T-helper 1 cell treated with Interleukin-12 subunit alpha and Interleukin-12 subunit beta and Interleukin-4 antibody, amounts not matched to agents 30 μg/mL and 1 μg/mL, for 36 hours (primary cell): ENCODE measurements around the gene STON1.
"Not testable (repeated sequence)": the region's sequence is repeated elsewhere in the genome, so short reads cannot be mapped to it uniquely, and the experiment has no call there.

Experiments used
- H3K27ac Mint-ChIP-seq: one replicate; pipeline ENCODE4 v1.8.0; 2021; ENCODE audit warnings: mild to moderate bottlenecking, mixed read lengths
- H3K27me3 Mint-ChIP-seq: one replicate; pipeline ENCODE4 v1.8.0; 2021; ENCODE audit warnings: low read depth, mixed read lengths
- H3K36me3 Mint-ChIP-seq: one replicate; pipeline ENCODE4 v1.8.0; 2021; ENCODE audit warnings: low read depth, mixed read lengths
- H3K4me1 Mint-ChIP-seq: one replicate; pipeline ENCODE4 v1.8.0; 2021; ENCODE audit warnings: low read depth, mixed read lengths
- H3K4me3 Mint-ChIP-seq: one replicate; pipeline ENCODE4 v1.8.0; 2021; ENCODE audit warnings: mild to moderate bottlenecking, moderate library complexity, mixed read lengths
- H3K9me3 Mint-ChIP-seq: one replicate; pipeline ENCODE4 v1.8.0; 2021; ENCODE audit warnings: mixed read lengths

STON1 gene

DNA sequence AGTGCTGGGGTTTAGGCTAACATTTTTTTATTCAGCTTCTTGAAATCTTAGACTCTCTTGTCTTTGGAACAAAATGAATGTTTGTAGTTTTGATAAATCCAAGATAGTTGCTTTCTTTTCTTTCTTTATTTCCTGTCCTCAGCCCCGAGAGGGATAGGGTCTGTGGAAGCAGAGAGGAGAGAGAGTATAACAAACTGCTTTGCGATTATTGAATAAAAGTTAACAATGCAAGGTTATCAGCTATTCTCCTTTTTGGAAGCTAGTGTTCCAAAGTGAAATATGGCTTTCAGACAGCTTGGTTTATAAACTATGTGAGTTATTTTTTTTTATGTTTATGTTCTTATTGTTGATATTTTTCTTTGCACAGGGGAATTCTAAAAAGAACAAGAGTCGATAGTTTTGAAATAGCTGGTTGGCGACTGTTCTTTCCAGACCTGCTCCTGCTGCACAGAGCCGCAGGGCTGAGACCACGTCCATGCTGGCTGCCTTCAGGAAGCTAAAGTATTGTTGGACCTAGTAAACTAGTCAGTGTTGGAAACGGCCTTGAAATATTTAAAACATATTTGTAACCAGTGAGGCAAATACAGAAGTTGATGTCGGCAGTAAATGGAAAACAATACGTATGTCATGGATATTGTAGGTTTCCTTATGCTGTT, 15.5 kb upstream of the STON1 start:
- Mint-ChIP-seq H3K27ac (no peak overlapping the region), H3K9me3 (no peaks in the 10 kb centered on the region), H3K27me3 (no peaks in the 10 kb centered on the region), H3K4me3 (no peak overlapping the region), H3K36me3 (peaks cover 43% of the 10 kb centered on the region), H3K4me1 (peaks cover 4% of the 10 kb centered on the region)

- no peaks in the 10 kb centered on the region for H3K27me3 Mint-ChIP-seq
- H3K36me3 Mint-ChIP-seq = peaks cover 41% of the 10 kb centered on the region
- no peaks in the 10 kb centered on the region for H3K9me3 Mint-ChIP-seq
- no peak overlapping the region for H3K4me3 Mint-ChIP-seq
- peaks cover under 1% of the 10 kb centered on the region for H3K4me1 Mint-ChIP-seq
- H3K27ac Mint-ChIP-seq = no peak overlapping the region
These were observed 14.4 kb upstream of the STON1 start for GRCh38 chr2:48515513-48515985.

- Mint-ChIP-seq H3K27ac (no peak overlapping the region), H3K4me1 (no peaks in the 10 kb centered on the region), H3K4me3 (no peak overlapping the region), H3K9me3 (no peaks in the 10 kb centered on the region), H3K36me3 (peaks cover 34% of the 10 kb centered on the region), H3K27me3 (no peaks in the 10 kb centered on the region)
These were observed 10.4 kb upstream of the STON1 start for GRCh38 chr2:48519593-48519992.

GRCh38 chr2:48524756-48525155, 5.2 kb upstream of the STON1 start:
- H3K27ac Mint-ChIP-seq, H3K9me3 Mint-ChIP-seq, H3K4me3 Mint-ChIP-seq, H3K4me1 Mint-ChIP-seq: not testable (repeated sequence)
- H3K27me3 Mint-ChIP-seq = peaks cover 12% of the 10 kb centered on the region
- peaks cover 22% of the 10 kb centered on the region for H3K36me3 Mint-ChIP-seq

DNA sequence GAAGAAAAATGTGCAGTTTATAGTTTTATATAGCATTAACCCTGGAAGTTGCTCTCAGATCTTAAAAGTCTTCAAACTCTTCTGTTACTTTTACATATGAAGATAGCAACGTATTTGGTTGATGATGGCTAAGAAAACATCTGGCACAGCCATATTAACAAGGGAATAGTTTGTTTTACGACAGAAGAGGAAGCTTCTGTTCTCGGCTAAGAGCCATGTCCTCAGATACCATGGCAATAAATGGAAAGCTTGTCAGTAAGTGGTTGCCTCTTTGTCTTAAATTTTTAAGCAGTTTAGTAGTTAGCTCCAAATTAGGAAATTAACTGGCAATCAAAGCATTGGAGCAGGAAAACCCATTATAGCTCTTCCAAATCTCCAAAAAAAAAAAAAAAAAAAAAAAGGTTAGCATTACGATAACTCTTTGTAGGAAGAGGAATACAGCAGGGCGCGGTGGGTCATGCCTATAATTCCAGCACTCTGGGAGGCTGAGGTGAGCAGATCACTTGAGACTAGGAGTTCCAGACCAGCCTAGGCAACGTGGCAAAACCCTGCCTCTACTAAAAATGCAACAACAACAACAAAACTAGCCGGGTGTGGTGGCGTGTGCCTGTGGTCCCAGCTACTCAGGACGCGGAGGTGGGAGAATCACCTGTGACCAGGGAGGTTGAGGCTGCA, 4.5 kb upstream of the STON1 start:
- Mint-ChIP-seq H3K4me3 (no peak overlapping the region), H3K27ac (no peak overlapping the region), H3K27me3 (peaks cover 14% of the 10 kb centered on the region), H3K36me3 (peaks cover 22% of the 10 kb centered on the region), H3K4me1 (peaks cover 4% of the 10 kb centered on the region), H3K9me3 (no peaks in the 10 kb centered on the region)

DNA sequence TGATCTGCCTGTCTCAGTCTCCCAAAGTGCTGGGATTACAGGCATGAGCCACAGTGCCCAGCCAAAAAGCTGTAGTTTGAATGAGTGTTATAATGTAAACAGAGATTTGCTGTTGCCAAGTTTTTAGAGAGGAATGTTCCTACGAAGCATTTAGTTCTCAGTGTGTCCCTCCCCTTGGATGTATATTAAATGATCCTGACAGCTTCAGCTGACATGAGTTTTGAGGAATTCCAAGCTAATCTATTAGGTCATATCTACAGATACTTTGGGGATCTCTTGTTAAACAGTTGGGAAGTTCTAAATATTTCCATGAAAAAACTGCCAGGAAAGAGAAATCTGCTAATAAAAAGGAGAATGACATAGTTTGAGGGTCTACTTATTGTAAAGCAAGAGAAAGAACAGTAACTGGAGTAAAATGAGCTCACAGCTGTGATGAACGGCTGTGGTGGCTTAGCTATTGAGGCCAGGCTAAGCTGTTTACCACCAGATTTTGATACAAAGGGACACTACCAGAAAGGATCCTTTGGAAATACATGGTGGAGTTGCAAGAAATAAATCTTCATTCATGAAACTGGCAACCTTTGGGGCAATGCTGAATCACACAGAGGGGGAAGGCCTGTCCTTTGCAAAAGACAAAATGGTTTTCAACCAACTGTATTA, 2.6 kb upstream of the STON1 start:
- peaks cover 13% of the 10 kb centered on the region for H3K36me3 Mint-ChIP-seq
- no peaks in the 10 kb centered on the region for H3K9me3 Mint-ChIP-seq
- H3K4me3 Mint-ChIP-seq = no peak overlapping the region
- peaks cover 7% of the 10 kb centered on the region for H3K4me1 Mint-ChIP-seq
- H3K27ac Mint-ChIP-seq = no peak overlapping the region
- peaks cover 29% of the 10 kb centered on the region for H3K27me3 Mint-ChIP-seq

- Mint-ChIP-seq H3K27me3 (peaks cover 32% of the 10 kb centered on the region), H3K4me3 (no peak overlapping the region), H3K36me3 (peaks cover 13% of the 10 kb centered on the region), H3K4me1 (peaks cover 7% of the 10 kb centered on the region), H3K9me3 (no peaks in the 10 kb centered on the region), H3K27ac (no peak overlapping the region)
These were observed 1.5 kb upstream of the STON1 start for GRCh38 chr2:48528431-48528830.

DNA sequence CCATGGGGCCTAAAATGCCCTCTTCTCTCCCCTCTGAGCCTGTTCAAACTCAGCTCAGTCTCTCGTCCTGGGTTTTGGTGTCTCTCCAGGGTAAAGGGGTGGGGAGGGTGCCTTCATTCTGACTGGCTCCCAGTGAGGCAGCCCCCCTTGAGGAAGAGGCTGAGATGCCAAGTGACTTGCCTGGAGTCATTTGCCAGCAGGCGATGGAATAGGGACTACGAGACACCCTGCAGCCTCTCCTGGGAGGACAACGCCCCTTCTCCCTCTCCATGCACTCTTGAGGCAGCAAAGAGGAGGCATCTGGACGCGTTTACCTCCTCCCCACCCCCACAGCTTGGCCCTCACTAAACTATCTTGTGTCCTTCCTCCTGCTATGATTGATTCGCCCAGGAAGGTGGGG, 760 bp upstream of the STON1 start:
- peaks cover 7% of the 10 kb centered on the region for H3K4me1 Mint-ChIP-seq
- H3K36me3 Mint-ChIP-seq = peaks cover 13% of the 10 kb centered on the region
- peaks cover 32% of the 10 kb centered on the region for H3K27me3 Mint-ChIP-seq
- no peaks in the 10 kb centered on the region for H3K9me3 Mint-ChIP-seq
- no peak overlapping the region for H3K27ac Mint-ChIP-seq
- peak overlapping the region; percentile 37 for H3K4me3 Mint-ChIP-seq

DNA sequence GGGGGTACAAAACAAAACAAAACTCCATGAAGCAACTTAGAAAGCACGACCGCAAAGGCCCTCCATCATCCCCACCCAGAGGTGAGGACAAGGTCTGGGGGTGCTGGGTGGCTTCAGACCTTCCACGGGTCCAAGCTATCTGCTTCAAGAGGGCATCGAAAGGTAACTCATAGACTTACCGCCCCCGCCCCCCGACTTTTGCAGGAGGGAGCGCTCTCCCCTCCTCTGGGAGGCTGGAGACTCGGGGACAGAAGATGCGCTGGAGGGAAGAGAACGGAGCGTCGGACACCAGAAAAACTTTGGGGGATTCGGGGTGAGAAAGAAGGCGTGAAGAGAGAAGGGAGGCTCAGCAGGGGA, 300 bp upstream of the STON1 start:
- Mint-ChIP-seq H3K27me3 (peaks cover 32% of the 10 kb centered on the region), H3K36me3 (peaks cover 12% of the 10 kb centered on the region), H3K9me3 (no peaks in the 10 kb centered on the region), H3K4me3 (peak overlapping the region; percentile 91), H3K4me1 (peaks cover 9% of the 10 kb centered on the region), H3K27ac (no peak overlapping the region)

DNA sequence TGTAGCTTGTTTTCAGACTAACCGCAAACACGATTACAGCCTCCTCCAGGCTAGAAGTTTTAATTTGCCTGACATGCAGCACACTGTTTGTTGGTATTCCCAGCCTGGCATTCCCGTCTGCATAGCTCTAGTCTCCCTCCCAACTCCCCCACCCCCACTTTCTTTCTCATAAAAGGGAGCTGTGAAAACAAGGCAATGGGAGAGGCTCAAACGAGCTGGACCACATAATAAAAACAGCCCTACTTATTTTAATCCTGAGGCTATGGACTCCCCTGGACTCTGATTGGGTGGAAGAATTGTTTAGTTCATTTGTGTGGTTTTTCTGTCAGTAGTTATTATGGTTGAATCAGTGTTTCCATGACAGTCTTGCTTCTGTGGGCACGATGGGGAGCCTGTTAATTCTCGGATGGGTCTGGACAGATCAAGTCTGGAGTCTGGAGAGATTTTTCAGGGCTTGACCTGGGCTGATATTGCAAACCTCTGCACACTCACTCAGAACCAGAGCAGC, 1.2 kb downstream of the STON1 start:
- H3K9me3 Mint-ChIP-seq = no peaks in the 10 kb centered on the region
- H3K27ac Mint-ChIP-seq = no peak overlapping the region
- peaks cover 4% of the 10 kb centered on the region for H3K36me3 Mint-ChIP-seq
- H3K27me3 Mint-ChIP-seq = peaks cover 32% of the 10 kb centered on the region
- peak overlapping the region; percentile 7 for H3K4me3 Mint-ChIP-seq
- peaks cover 9% of the 10 kb centered on the region for H3K4me1 Mint-ChIP-seq

- Mint-ChIP-seq H3K9me3 (no peaks in the 10 kb centered on the region), H3K4me1 (peaks cover 9% of the 10 kb centered on the region), H3K27ac (no peak overlapping the region), H3K4me3 (no peak overlapping the region), H3K36me3 (peaks cover 2% of the 10 kb centered on the region), H3K27me3 (peaks cover 32% of the 10 kb centered on the region)
These were observed 2.2 kb downstream of the STON1 start for GRCh38 chr2:48532174-48532573.

- Mint-ChIP-seq H3K36me3 (peaks cover 2% of the 10 kb centered on the region), H3K9me3 (no peaks in the 10 kb centered on the region), H3K27me3 (peaks cover 32% of the 10 kb centered on the region), H3K4me1 (peaks cover 9% of the 10 kb centered on the region), H3K4me3 (no peak overlapping the region), H3K27ac (no peak overlapping the region)
These were observed 2.9 kb downstream of the STON1 start for GRCh38 chr2:48532824-48533223.

DNA sequence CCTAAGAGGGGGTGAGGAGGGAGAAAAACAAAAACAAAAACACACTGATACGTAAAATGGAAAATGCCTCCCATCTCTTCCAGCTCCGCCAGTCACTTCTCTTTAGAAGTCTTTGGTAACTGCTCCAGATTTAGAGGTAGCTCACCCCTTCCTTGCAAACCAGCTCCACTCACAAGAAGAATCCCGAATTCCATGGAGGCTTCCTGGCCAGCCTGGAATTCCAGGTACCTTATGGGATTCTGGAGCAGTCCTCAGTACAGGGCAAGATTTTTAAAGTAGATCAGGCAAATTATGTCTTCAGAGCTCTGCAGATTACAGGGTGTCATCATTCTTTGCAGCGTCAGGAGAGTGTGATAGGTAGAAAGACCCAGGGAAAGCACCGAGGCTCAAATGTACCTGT, 4.8 kb downstream of the STON1 start:
- Mint-ChIP-seq H3K9me3 (no peaks in the 10 kb centered on the region), H3K27ac (no peak overlapping the region), H3K4me1 (peaks cover 5% of the 10 kb centered on the region), H3K4me3 (no peak overlapping the region), H3K27me3 (peaks cover 20% of the 10 kb centered on the region), H3K36me3 (no peaks in the 10 kb centered on the region)

DNA sequence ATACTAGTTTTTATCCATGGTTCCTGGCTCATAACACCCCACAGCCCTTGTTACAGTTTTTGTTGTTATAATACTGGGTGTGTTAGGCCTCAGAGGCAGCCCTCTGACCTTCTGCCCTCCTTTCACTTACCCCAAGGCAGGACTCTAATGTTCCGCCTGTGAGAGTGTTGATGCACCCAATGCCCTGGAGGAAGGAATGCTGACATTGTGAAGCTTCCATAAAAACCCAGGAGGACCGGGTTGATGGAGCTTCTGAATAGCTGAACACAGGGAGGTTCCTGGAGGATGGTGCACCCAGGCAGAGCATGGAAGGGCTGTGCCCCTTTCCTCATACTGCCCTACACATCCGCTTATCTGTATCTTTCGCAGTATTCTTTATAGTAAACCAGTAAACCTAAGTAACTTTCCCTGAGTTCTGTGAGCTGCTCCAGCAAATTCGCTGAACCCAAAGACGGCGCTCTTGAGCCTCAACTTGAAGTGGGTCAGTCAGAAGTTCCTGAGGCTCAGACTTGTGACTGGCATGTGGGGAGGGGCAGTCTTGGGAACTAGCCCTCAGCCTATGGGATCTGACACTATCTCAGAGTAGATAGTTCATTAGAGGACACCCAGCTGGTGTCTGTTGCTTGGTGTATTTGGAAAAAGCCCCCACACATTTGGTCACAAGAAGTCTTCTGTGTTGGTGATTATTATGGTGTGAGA, 10.4 kb downstream of the STON1 start:
- no peaks in the 10 kb centered on the region for H3K27me3 Mint-ChIP-seq
- H3K27ac Mint-ChIP-seq = no peak overlapping the region
- no peaks in the 10 kb centered on the region for H3K9me3 Mint-ChIP-seq
- H3K36me3 Mint-ChIP-seq = no peaks in the 10 kb centered on the region
- H3K4me1 Mint-ChIP-seq = no peaks in the 10 kb centered on the region
- no peak overlapping the region for H3K4me3 Mint-ChIP-seq
